ENCODE measurements around the gene LINC00632. TPM values are rescaled to one million over a fixed set of nuclear protein-coding genes. Genes with fewer than 3 reads are reported as not detected.

The LINC00632 gene
- total and polyA plus RNA-seq, 9 donors = 1.8 to 72.9 (median 21.8) TPM

GRCh38 chrX:140776320-140776719, 66.8 kb downstream of the LINC00632 start:
- intact Hi-C loops (cut with DNase I) = no loop called here

GRCh38 chrX:140794642-140795041, 85.1 kb downstream of the LINC00632 start:
- H3K27me3 ChIP-seq = no peaks in the 10 kb centered on the region
- DNase-seq = no peak
- no peaks in the 10 kb centered on the region for H3K4me1 ChIP-seq (ENCODE audit: insufficient read depth)
- H3K4me3 ChIP-seq = no peak overlapping the region
- intact Hi-C loops (cut with DNase I) = no loop called here
- no peaks in the 10 kb centered on the region for H3K36me3 ChIP-seq
- H3K9me3 ChIP-seq = no peaks in the 10 kb centered on the region
- H3K27ac ChIP-seq = no peak overlapping the region
- WGBS, 3 donors = 58 to 63% (median 63%) methylated on average over 5 of the region's 5 CpGs
- TF ChIP-seq POLR2A (IDR thresholded peaks at IDR 0.05) = no peak
- TF ChIP-seq CTCF (IDR thresholded peaks at IDR 0.05) = no peak
- no peak for TF ChIP-seq EP300 (IDR thresholded peaks at IDR 0.05)

More at GRCh38 chrX:140776320-140776719, 66.8 kb downstream of the LINC00632 start:
- Histone ChIP-seq H3K4me3 (no peak overlapping the region), H3K27ac (no peak overlapping the region), H3K4me1 (ENCODE audit: insufficient read depth) (no peaks in the 10 kb centered on the region), H3K27me3 (no peaks in the 10 kb centered on the region), H3K36me3 (no peaks in the 10 kb centered on the region), H3K9me3 (no peaks in the 10 kb centered on the region)
- no peak for DNase-seq
- no peak for TF ChIP-seq EP300 (IDR thresholded peaks at IDR 0.05)
- WGBS, 3 donors = 88 to 91% (median 88%) methylated on average over 31 of the region's 31 CpGs

- DNase-seq = no peak
- Histone ChIP-seq H3K9me3 (no peaks in the 10 kb centered on the region), H3K4me3 (no peak overlapping the region), H3K4me1 (ENCODE audit: insufficient read depth) (no peaks in the 10 kb centered on the region), H3K27ac (no peak overlapping the region), H3K36me3 (no peaks in the 10 kb centered on the region), H3K27me3 (no peaks in the 10 kb centered on the region)
- intact Hi-C loops (cut with DNase I) = no loop called here
- TF ChIP-seq POLR2A (IDR thresholded peaks at IDR 0.05) = no peak
- TF ChIP-seq CTCF (IDR thresholded peaks at IDR 0.05) = no peak
- TF ChIP-seq EP300 (IDR thresholded peaks at IDR 0.05) = no peak
- 83 to 85% (median 83%) methylated on average over 2 of the region's 2 CpGs for WGBS, 3 donors
Measured at GRCh38 chrX:140799216-140799615, 89.7 kb downstream of the LINC00632 start.

GRCh38 chrX:140804292-140804691, 94.7 kb downstream of the LINC00632 start:
- H3K27ac ChIP-seq = no peak overlapping the region
- DNase-seq = no peak
- no peak overlapping the region for H3K4me3 ChIP-seq
- TF ChIP-seq POLR2A (IDR thresholded peaks at IDR 0.05) (no peak), CTCF (IDR thresholded peaks at IDR 0.05) (no peak), EP300 (IDR thresholded peaks at IDR 0.05) (no peak)
- H3K9me3 ChIP-seq = no peaks in the 10 kb centered on the region
- no peaks in the 10 kb centered on the region for H3K27me3 ChIP-seq
- intact Hi-C loops (cut with DNase I) = no loop called here
- H3K36me3 ChIP-seq = no peaks in the 10 kb centered on the region
- WGBS, 3 donors = 76 to 83% (median 80%) methylated on average over 1 of the region's 1 CpG
- no peaks in the 10 kb centered on the region for H3K4me1 ChIP-seq (ENCODE audit: insufficient read depth)

- intact Hi-C loops (cut with DNase I) = no loop called here
- TF ChIP-seq CTCF (IDR thresholded peaks at IDR 0.05) (no peak), POLR2A (IDR thresholded peaks at IDR 0.05) (no peak), EP300 (IDR thresholded peaks at IDR 0.05) (no peak)
- Histone ChIP-seq H3K9me3 (no peaks in the 10 kb centered on the region), H3K4me1 (ENCODE audit: insufficient read depth) (no peaks in the 10 kb centered on the region), H3K36me3 (no peaks in the 10 kb centered on the region), H3K27ac (no peak overlapping the region), H3K4me3 (no peak overlapping the region), H3K27me3 (no peaks in the 10 kb centered on the region)
- 16 to 29% (median 25%) methylated on average over 6 of the region's 6 CpGs for WGBS, 3 donors
- DNase-seq = peak in 1 of 5 donors; percentile 9
Measured at GRCh38 chrX:140815868-140816267, 106.3 kb downstream of the LINC00632 start.
